Amniotic stem cell (primary cell): Measurements from ENCODE around the gene SCIMP.
"Not testable (repeated sequence)": the region's sequence is repeated elsewhere in the genome, so short reads cannot be mapped to it uniquely, and the experiment has no call there.

ENCODE experiments used
- DNase-seq: peaks from one replicate; lab custom pipeline; 2025; lab: John Stamatoyannopoulos, UW

SCIMP gene

DNA sequence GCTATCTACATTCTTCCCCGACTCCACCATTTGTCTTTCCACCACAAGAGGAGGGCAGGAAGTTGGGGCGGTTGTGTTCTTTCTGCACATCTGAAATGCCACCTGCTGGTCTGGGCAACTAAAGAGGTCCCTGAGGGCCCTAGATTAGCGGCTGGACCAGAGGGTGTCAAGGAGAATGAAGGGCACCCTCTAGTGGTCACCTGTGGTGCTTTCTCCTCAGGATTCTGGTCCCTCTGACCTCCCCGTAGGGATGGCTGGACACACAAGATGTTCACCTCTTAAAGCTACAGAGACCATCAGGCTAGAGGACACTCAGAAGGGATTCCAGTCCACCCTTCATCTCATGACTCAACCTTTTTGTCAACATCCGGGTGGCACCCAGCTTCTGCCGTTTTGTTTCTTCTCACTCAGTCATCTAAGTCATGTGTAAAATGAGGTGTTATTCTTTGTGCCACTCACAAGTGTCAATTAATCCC is 2.9 kb upstream of the SCIMP start:
- no peak for DNase-seq

DNA sequence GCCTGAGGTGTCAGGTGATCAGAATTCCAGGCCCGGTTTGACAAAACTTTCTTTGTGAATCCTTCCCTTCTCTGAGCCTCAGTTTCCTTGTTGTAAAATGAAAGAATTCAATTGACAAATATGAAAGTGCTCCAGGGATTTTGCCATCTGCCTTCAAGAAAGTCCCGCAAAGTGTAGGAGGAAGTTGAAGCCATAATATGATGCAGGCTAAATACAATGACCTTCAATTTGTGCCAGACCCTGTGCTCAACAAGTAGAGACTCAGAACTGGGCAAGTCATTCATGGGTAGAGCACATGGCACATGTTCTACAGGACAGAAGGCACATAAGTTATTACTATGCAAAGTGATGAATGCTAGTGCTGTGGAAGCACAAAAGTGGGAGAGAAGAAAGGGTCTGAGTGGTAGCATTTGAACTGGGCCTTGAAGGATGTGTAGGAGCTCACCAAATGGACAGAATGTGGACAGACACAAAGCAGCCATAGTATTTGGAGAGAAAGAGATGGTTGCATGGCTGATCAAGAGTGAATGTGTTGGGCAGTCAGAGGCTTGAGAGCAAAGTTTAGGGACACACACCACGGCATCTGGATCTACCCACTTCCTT is 2.4 kb upstream of the SCIMP start:
- DNase-seq, result no peak

DNA sequence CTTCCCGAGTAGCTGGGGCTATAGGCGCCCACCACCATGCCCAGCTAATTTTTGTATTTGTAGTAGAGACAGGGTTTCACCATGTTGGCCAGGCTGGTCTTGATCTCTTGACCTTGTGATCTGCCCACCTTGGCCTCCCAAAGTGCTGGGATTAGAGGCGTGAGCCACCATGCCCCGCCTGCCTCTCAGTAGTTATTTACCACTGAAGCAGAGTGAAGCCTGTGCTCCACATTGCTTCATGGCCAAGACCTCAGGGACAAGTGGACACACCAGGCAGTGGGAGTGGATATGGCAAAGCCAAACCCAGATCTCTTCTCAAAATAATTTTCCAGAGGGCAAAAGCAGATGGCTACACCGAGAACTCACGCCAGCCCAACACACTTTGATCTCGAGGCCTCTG is 1.2 kb downstream of the SCIMP start:
- not testable (repeated sequence) for DNase-seq

DNA sequence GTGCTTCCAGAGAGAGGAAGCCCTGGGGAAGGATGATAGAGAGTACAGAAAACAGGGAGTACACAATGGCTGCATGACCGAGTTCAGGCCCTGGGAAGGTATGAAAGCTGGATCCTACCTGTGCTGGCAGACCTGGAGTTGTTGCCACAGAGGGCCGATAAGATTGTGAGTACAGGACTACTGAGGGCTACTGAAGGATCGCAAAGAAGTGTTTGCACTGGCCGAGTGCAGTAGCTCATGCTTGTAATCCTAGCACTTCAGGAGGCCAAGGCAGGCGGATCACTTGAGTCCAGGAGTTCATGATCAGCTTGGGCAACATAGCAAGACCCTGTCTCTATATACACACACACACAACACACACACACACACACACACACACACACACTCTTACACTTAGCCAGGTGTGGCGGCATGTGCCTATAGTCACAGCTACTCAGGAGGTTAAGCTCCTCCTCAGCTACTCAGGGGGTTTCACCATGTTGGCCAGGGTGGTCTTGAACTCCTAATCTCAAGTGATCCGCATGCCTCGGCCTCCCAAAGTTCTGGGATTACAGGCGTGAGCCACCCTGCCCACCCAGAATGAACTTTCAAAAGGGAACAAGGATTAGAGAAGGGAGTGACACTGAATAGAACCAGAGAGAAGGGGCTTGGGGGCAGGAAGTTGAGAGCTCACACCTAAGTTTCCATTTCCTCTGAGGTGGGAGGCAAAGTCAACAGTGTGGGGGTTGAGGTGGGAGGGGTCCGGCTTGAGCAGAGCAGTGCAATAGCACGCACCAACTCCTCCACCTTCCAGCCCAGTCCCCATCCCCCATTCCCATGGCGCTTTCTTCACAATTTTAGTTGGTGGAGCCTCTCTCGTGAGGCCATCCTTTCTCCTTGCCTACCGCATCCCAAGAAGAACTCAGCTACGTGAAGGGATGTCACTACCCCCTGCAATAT is 7.5 kb downstream of the SCIMP start:
- no peak for DNase-seq

DNA sequence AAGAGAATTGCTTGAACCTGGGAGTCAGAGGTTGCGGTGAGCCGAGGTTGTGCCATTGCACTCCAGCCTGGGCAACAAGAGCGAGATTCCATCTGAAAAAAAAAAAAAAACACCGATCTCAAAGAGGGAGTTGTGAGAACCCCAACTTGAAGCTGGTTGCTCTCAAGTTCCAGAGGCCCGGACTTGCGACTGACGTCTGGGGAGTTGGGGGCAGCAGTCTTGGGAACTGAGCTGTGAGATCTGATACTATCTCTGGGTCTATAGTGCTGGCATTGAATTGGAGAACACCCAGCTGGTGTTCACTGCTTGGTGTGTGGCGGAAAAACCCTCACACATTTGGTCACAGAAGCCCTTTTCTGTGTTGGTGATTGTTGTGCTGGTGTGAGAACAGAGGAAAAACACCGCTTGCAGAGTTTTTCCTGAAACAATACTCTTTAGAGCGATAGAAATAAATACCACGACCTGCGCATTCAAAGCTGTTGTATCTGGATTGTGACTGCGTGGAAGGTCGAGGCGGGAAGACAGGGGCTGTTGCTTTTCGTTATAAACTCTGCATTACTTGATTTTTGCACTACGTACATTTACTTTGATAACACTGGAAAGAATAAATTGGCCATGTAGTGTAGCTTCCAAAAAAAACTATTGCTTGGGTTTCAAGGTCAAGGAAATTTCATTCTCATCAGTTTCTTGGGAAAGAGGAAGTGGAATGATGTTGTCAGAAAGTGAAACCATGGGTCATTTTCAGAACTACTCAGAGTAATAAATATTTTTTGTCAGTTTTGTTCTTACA is 8.8 kb downstream of the SCIMP start:
- no peak for DNase-seq

DNA sequence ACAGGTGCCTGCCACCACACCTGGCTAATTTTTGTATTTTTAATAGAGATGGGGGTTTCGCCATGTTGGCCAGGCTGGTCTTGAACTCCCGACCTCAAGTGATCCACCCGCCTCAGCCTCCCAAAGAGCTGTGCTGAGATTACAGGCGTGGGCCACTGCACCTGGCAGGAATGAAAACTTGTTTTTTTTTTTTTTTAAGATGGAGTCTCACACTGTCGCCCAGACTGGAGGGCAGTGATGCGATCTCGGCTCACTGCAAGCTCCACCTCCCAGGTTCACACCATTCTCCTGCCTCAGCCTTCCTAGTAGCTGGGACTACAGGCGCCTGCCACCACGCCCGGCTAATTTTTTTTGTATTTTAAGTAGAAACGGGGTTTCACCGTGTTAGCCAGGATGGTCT is 12.7 kb downstream of the SCIMP start:
- DNase-seq, result not testable (repeated sequence)

DNA sequence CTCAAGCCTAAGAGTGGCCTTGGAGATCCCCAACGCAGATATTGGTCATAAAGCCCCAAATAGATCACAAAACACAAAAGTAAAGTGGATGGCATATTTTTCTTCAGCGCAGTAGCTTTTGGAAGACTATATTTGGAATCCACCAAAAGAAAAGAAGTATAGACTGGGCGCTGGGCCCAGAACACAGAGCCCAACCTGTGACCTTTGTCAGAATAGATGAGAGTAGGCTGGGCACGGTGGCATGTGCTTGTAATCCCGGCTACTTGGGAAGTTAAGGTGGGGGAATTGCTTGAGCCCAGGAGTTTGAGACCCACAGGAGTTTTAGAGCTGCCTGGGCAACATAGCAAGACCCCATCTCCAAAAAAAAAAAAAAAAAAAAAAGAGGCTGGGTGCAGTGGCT is 14.6 kb downstream of the SCIMP start:
- DNase-seq, result no peak

DNA sequence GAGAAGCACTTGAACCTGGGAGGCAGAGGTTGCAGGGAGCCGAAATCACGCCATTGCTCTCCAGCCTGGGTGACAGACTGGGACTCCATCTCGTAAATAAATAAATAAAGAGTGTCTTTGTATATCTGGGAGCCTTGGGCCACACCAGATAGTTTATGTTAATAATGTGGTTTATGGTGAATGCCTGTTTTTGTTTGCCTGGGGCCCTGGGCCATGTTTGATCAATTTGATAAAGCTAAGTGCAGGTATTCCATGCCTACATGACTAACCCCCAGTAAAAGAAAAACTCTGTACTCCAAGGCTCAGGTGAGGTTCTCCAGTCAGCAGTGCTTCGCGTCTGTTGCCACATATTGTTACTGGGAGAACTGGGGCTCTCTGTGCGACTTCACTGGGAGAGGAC is 15.1 kb downstream of the SCIMP start:
- no peak for DNase-seq

DNA sequence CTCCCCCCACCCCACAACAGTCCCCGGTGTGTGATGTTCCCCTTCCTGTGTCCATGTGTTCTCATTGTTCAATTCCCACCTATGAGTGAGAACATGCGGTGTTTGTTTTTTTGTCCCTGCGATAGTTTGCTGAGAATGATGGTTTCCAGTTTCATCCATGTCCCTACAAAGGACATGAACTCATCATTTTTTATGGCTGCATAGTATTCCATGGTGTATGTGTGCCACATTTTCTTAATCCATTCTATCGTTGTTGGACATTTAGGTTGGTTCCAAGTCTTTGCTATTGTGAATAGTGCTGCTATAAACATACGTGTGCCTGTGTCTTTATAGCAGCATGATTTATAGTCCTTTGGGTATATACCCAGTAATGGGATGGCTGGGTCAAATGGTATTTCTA is 17.1 kb downstream of the SCIMP start:
- not testable (repeated sequence) for DNase-seq

DNA sequence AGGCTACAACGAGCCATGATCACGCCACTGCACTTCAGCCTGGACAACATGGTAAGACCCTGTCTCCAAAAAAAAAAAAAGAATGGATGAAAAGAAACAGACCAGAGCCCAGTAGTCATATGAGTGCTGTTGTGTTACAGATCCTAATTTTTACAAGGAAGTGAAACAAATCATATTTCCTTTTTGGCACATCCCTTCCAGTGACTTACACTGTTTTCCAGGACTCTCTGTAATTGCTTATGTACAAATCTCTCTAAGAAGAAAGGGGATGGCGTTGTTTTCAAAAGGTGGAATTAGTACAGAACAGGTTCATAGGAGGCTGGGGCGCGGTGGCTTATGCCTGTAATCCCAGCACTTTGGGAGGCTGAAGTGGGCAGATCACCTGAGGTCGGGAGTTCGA is 23.2 kb downstream of the SCIMP start:
- no peak for DNase-seq

DNA sequence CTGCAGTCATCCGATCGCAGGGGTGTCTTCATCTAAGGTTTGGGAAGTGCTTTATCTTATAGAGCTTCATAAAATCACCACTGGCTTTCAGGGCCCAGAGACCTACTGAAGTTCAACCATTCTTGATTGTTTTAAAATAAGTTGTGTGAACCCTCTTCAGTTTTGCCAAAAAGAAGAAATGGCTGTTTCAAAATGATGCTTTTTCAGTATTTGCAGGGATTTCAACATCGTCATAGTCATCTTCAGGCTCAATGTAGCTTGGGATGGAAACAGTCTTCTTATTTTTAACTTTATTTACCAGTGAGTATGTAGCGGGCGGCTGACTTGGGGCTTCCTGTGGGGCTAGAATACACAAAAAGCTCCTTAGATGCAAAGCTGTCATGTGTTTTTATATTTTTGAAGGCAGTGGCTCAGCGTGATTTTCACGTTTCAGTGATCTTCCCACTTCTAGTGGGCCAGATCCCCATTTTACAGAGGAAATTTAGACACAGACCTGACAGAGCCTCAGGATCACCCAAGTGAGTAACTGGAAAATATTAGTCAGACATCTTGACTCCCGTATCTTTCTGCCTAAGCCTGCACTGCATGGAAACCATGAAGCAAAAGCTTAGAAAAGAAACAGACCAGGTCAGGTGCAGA is 23.9 kb downstream of the SCIMP start:
- no peak for DNase-seq

DNA sequence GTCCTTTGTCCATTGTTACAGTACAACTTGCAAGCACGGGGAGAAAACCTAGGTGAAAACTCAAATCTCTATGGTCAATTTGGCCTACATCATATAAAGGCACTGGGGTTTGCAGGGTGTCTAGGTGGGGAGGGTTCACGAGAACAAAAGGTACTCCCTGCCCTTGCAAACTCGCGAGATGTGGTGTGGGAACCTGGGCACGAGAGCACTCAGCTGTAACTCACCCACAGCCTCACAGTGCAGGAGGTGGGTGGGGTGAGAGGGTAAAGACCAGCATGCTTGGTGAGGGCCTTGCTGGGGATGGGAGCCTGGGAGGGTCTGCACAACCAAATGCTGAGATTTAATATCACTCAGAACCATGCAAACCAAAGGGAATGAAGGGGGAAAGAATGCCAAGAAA is 24.6 kb downstream of the SCIMP start:
- no peak for DNase-seq

DNA sequence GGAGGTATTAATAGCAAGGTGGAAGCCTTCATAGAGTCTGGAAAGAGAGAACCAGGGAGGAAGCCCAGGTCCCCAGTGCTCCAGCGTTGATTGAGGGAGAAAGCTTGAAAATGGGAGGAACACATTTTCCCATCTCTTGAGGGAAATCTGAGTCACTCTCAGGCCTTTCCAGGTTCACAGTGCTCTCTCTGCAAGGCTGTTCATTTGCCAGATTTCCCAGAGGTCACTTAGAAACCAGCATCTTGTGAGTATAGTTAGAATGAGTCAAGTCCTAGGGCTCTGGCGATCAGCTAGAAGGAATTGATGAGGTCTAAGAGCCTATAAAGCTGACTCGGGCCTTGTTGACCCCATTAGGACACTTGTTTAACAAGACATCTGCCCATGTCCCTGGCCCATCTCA is 25.3 kb downstream of the SCIMP start:
- DNase-seq, result no peak

DNA sequence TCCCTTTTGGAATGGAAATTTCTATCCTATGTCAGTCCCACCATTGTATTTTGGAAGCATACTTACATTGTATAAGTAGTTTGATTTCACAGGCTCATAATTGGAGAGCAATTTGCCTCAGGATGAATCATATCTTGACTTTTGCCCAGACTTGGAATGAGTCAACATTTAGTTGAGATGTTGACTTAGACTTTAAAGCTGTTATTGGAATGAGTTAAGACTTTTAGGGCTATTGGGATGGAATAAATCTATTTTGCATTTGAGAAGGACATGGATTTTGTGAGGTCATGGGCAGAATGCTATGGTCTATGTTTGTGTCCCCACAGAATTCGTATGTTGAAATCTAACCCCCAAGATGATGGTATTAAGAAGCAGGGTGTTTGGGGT is 30.8 kb downstream of the SCIMP start:
- DNase-seq, result peak; percentile 9

DNA sequence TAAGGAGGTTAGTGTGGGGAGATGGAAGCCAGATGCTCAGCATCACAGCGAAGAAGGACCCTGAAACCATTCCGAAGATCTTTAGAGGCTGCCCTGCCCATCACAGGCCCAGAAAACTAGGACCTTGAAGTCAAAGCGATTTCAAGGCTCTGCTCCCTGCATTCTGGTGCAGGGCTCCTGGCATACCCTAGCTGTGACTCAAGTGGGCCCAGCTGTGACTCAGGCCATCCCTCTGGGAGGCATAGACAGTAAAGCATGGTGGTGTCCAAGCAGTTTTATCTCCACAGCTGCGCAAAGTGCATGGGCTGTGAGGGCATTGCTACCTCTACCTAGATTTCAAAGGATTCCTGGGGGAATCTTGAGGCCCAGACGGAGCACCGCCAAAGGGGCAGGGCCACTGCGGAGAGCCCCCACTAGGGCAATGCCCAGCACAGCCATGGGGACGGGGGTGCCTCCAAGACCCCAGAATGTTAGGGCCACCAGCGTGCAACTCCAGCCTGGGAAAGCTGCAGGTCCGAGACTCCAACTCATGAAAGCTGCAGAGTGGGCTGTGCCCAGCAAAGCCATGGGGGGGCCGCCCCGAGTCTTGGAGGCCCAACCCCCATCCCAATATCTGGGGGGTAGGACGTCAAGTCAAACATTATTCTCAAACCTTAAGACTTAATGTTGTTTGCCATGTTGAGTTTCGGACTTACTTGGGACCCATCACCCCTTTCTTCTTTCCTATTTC is 31.3 kb downstream of the SCIMP start:
- DNase-seq, result no peak

DNA sequence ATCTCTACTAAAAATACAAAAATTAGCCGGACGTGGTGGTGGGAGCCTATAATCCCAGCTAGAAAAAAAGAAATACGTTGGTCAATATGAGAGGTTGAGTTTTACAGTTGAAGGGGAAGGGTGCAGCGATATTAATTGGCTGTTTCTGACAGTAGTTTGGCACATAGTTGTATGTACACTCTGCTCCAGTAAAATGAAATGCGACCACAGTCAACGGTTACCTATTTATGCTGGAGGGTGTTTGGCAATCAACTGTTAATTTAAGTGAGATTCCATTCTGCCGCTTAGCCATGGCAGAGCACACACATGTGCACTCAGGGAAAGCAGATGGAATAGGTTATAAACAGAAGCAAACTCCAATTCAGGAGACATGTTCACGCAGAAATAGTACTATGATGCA is 33.6 kb downstream of the SCIMP start:
- DNase-seq, result no peak

DNA sequence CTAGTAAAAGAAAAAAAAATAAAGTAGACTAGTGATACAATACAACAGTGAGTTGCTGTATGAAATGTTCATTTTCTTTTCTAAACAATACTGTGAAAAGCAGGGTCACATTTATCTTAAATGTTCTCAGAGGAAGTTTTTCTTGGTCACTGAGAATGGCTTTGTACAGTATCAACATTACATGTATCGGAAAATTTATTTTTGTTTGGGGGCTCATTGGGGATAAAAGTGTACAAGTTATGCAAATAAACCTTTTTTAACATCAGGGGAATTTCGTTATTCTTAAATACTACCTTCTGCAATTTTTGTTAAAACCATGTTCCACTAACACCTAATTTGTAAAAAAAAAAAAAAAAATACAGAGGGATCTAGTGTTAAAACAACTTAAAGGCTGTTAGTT is 34.3 kb downstream of the SCIMP start:
- DNase-seq, result no peak

DNA sequence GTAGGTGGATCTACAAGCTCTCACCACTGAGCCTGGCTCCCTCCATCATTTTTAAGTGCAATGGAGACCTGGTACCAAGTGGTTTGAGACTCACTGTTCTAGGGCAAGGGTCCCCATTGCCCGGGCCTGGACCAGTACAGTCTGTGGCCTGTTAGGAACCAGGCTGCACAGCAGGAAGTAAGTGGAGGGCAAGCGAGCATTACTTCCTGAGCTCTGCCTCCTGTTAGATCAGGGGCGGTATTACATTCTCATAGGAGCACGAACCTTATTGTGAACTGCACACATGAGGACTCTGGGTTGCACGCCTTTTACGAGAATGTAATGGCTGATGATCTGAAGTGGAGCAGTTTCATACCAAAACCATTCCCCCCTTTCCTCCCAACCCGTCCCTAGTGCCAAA is 36.2 kb downstream of the SCIMP start:
- no peak for DNase-seq

DNA sequence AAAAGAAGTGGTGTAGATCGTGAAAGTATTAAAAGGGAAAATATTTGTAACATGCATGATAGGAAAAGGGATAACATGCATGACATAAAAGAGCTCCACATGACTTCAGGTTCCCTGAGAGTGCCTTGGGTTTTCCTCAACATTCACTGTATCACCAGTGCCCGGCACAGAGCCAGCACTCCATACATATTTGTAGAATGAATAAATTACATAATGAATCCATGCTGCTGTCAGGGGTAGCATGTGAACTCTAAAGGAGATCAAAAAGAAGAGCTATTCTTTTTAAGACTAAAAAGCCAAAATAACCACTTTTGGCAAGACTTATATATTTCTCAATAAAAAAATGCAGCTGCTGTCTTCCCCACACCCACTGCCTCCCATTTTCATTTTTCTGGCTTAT is 40.3 kb downstream of the SCIMP start:
- DNase-seq, result peak; percentile 33

DNA sequence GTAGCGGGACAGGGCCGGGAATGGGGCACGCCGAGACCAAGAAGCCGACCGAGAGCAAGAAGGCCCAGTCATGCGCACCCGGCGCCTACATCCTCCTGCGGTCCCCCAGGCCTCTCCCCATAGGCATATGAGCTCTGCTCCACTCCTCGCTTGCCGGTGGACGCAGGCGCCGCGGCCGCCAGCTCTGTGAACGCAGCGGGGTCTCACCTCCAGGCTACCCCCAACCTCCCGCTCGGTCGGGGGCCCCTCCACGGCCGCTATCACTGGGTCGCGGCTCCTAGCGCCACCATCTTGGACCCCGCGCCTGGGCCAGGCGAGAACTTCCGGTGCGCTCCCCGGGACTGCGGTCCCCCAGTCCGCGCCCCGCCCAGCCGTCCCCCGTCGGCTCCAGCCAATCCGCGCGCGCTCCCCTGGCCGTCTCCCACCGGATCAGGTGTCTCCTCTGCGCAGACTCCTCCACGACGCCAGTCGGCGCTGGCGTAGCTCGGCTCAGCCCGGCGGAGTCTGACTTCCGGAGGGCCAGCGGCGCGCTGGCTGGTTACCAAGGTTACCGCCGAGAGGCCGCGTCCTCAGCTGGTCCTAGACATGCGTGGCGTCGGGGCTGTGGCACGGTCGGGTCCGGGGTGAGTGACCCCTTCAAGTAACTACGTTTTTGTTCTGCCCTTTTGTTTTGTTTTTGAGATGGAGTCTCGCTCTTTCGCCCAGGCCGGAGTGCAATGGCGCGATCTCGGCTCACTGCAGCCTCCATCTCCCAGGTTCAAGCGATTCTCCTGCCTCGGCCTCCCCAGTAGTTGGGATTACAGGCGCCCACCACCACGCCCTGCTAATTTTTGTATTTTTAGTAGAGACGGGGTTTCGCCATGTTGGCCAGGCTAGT is 42.9 kb downstream of the SCIMP start, which contains the start of gene ZNF594:
Gene ZNF594 (minus strand): TSS at position 328 of the 877 bp plus-strand sequence. CDS start 7,612 bp downstream, outside the sequence.
- DNase-seq, result peak; percentile 95
